Measurements from ENCODE around the gene LCN15. TPM values are rescaled to one million over a fixed set of nuclear protein-coding genes. Genes with fewer than 3 reads are reported as not detected.

LCN15 gene
- total and polyA plus RNA-seq, 2 of the 13 experiments (the other 11 are each of a cell fraction or from before 2014, with no cell fraction given) = 1.3 to 53.7 TPM

DNA sequence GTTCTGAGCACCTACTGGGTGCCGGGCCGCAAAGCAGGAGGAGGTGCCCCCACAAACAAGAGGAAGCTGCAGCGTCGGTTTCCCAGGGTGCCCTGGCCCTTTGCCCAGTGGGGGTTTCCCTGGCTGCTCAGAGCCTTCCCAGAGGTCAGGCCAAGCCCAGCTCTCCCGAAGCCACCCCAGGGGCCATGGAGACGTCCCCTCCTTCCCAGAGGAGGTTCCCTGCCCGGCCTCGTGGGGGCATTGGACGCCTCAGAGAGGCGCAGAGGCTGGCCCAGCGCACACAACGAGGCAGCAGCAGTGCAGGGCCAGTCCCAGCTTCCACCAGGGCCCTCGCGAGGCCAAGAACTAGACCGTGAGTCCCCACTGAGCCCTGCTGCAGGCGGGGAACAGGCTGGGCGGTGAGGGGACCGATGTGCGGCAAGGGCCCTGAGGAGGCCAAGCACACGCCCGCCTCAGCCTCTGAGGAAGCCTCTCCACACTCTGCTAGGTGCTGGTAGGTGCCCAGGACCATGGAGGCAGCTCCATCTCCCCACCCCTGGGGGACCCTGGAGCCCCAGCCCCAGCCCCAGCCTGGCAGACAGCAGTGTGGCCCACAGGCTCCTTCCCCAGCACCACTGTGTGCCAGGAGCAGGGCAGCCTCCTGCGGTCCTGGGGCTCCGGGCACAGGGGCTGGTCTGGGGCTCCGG lies 45.0 kb downstream of the LCN15 start (continued):
- TF ChIP-seq, protein P1, sequence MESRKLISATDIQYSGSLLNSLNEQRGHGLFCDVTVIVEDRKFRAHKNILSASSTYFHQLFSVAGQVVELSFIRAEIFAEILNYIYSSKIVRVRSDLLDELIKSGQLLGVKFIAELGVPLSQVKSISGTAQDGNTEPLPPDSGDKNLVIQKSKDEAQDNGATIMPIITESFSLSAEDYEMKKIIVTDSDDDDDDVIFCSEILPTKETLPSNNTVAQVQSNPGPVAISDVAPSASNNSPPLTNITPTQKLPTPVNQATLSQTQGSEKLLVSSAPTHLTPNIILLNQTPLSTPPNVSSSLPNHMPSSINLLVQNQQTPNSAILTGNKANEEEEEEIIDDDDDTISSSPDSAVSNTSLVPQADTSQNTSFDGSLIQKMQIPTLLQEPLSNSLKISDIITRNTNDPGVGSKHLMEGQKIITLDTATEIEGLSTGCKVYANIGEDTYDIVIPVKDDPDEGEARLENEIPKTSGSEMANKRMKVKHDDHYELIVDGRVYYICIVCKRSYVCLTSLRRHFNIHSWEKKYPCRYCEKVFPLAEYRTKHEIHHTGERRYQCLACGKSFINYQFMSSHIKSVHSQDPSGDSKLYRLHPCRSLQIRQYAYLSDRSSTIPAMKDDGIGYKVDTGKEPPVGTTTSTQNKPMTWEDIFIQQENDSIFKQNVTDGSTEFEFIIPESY (CRISPR knock-in tag; IDR thresholded peaks at IDR 0.05) = peak; percentile 48; the same call in 1 of the 2 replicates
- TF ChIP-seq, protein P2, sequence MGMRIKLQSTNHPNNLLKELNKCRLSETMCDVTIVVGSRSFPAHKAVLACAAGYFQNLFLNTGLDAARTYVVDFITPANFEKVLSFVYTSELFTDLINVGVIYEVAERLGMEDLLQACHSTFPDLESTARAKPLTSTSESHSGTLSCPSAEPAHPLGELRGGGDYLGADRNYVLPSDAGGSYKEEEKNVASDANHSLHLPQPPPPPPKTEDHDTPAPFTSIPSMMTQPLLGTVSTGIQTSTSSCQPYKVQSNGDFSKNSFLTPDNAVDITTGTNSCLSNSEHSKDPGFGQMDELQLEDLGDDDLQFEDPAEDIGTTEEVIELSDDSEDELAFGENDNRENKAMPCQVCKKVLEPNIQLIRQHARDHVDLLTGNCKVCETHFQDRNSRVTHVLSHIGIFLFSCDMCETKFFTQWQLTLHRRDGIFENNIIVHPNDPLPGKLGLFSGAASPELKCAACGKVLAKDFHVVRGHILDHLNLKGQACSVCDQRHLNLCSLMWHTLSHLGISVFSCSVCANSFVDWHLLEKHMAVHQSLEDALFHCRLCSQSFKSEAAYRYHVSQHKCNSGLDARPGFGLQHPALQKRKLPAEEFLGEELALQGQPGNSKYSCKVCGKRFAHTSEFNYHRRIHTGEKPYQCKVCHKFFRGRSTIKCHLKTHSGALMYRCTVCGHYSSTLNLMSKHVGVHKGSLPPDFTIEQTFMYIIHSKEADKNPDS (CRISPR knock-in tag; IDR thresholded peaks at IDR 0.05) = no peak
- no peak for TF ChIP-seq GTF3A (CRISPR knock-in tag; conservative IDR thresholded peaks at IDR 0.05)

DNA sequence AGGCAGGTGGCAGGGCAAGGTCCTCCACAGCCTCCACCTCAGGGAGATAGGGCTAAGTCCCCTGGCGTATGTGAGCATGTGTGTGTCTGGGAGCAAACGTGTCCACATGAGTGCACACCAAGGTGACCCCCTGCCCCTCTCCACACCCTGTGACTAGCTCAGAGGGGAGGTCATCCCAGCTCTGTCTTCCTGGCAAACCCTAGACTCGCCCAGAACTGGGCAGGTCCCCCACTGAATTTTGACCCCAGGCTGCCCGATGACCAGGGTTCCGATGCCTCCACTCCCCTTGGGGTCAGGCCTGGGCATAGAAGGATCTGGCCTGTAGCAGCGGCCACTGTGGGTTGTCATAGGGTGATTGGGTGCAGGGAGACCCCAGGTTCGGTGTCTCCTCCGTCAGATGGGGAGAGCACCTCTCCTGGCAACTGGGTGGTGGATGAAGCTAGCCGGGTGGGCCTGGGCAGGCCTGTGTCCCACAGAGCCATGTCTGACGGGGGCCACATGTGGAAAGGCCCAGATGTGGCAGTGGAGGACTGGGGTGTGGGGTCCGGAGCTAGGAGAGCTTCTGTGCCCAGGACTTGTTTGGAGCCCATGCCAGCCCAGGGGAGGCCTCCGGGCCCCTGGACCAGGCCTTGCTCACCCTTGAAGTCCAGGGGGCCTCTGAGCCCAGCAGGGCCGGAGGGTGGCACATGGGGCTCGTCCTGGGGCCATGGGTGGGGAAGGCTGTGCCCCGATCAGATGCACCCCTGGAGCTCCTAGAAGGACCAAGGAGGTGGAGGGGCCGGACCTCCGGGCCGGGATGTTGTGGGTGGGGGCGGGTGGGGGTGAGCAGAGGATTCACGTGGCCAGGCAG lies 45.7 kb downstream of the LCN15 start:
- peak; percentile 3 for ATAC-seq
- H3K36me3 ChIP-seq (replicated peaks in 1 of 2; ENCODE audit: control insufficient read depth in 1 of 2, insufficient read depth in 2 of 2, low read length in 2 of 2) = peaks cover under 1 to 2% of the 10 kb centered on the region in 2 experiments; a peak in 4 of 5 replicates
- WGBS (ENCODE audit: low lambda C conversion rate) = 40% methylated on average over 1 of the region's 20 CpGs
- H3K4me3 ChIP-seq (replicated peaks in 1 of 3; ENCODE audit: insufficient read depth in 1 of 3, low read depth in 2 of 3, low read length in 3 of 3) = no peak overlapping the region
- FAIRE-seq = no peak
- H3K27me3 ChIP-seq (ENCODE audit: control insufficient read depth in 1 of 2, insufficient read depth in 2 of 2, low read length in 2 of 2) = peaks cover 0 to 5% of the 10 kb centered on the region in 2 experiments; a peak in 3 of 5 replicates
- peaks cover 2% of the 10 kb centered on the region for H3K4me1 ChIP-seq (ENCODE audit: insufficient read depth, low read length)
- CTCF ChIA-PET (ENCODE audit: low intra/inter-chr PET ratio, low total read pairs) = no interaction called here
- intact Hi-C loops (cut with micrococcal nuclease; ENCODE audit: unreplicated experiment) = no loop called here
- POLR2A ChIA-PET = interaction anchor here (1.3 to 2.0 kb wide), 3 partner anchors 8 to 10 kb away, joined by 3 to 7 read pairs (median 3); no protein-coding TSS in a partner anchor
- no peak overlapping the region for H3K27ac ChIP-seq (ENCODE audit: extremely low read length, insufficient read depth, low read length)
- H3K9me3 ChIP-seq (ENCODE audit: low read length) = no peaks in the 10 kb centered on the region
- peaks cover 10% of the 10 kb centered on the region; the same call in 1 of the 2 replicates for H4K20me1 ChIP-seq (ENCODE audit: insufficient read depth, low read length)
- H3K9ac ChIP-seq (ENCODE audit: insufficient read depth, low read depth, low read length) = no peak overlapping the region
- H2AFZ ChIP-seq (ENCODE audit: low read length) = no peak overlapping the region
- H3K4me2 ChIP-seq (ENCODE audit: low read depth, low read length) = no peak overlapping the region
- no peaks in the 10 kb centered on the region for H3K79me2 ChIP-seq (ENCODE audit: insufficient read depth, low read length)
- no TSS peak for BruUV-seq (replicated peaks)
- in situ Hi-C loops (cut with HindIII; ENCODE audit: extremely low pct_ligation_motif_present, low pct_unique_long_range_greater_than_20kb) = no loop called here
- no peak for DNase-seq (ENCODE audit: low spot score)
- no peak for TF ChIP-seq XRCC5 (optimal IDR thresholded peaks at IDR 0.05; ENCODE audit: low read length)
- TF ChIP-seq PTBP1 (IDR thresholded peaks at IDR 0.05; ENCODE audit: low read depth, low read length, poor library complexity, severe bottlenecking) = no peak
- TF ChIP-seq, protein P3, sequence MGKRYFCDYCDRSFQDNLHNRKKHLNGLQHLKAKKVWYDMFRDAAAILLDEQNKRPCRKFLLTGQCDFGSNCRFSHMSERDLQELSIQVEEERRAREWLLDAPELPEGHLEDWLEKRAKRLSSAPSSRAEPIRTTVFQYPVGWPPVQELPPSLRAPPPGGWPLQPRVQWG (CRISPR knock-in tag; IDR thresholded peaks at IDR 0.05; ENCODE audit: borderline replicate concordance, low read depth) = no peak
- TF ChIP-seq, protein P4, sequence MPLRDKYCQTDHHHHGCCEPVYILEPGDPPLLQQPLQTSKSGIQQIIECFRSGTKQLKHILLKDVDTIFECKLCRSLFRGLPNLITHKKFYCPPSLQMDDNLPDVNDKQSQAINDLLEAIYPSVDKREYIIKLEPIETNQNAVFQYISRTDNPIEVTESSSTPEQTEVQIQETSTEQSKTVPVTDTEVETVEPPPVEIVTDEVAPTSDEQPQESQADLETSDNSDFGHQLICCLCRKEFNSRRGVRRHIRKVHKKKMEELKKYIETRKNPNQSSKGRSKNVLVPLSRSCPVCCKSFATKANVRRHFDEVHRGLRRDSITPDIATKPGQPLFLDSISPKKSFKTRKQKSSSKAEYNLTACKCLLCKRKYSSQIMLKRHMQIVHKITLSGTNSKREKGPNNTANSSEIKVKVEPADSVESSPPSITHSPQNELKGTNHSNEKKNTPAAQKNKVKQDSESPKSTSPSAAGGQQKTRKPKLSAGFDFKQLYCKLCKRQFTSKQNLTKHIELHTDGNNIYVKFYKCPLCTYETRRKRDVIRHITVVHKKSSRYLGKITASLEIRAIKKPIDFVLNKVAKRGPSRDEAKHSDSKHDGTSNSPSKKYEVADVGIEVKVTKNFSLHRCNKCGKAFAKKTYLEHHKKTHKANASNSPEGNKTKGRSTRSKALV (CRISPR knock-in tag; IDR thresholded peaks at IDR 0.05) = no peak
- no peak for TF ChIP-seq ZKSCAN1 (IDR thresholded peaks at IDR 0.05; ENCODE audit: low read length)
- TF ChIP-seq GABPB1 (CRISPR knock-in tag; IDR thresholded peaks at IDR 0.05) = no peak
- no peak for TF ChIP-seq ZNF510 (CRISPR knock-in tag; IDR thresholded peaks at IDR 0.05; ENCODE audit: low read depth)
- no peak for TF ChIP-seq SNRNP70 (IDR thresholded peaks at IDR 0.05; ENCODE audit: low read depth, low read length)
- TF ChIP-seq, protein P5, sequence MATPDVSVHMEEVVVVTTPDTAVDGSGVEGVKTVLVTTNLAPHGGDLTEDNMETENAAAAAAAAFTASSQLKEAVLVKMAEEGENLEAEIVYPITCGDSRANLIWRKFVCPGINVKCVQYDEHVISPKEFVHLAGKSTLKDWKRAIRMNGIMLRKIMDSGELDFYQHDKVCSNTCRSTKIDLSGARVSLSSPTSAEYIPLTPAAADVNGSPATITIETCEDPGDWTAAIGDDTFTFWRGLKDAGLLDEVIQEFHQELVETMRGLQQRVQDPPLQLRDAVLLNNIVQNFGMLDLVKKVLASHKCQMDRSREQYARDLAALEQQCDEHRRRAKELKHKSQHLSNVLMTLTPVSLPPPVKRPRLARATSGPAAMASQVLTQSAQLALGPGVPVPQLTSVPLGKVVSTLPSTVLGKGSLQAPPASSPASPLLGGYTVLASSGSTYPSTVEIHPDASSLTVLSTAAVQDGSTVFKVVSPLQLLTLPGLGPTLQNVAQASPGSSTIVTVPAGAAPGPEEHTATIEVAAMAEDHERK (CRISPR knock-in tag; IDR thresholded peaks at IDR 0.05; ENCODE audit: low read depth) = no peak
